ENCODE data around the gene ARHGAP10. TPM values are rescaled to one million over a fixed set of nuclear protein-coding genes. Genes with fewer than 3 reads are reported as not detected.

ARHGAP10 gene
- polyA plus RNA-seq, 10 donors: 27.5 to 35.9 (median 32.4) TPM

GRCh38 chr4:147844781-147845180 is 112.9 kb downstream of the ARHGAP10 start:
- DNase-seq: no peak

GRCh38 chr4:147846318-147847155 is 114.6 kb downstream of the ARHGAP10 start:
- peak in 1 of 3 donors; percentile 55 for DNase-seq

- DNase-seq: peak in 1 of 3 donors; percentile 64
These were observed 116.1 kb downstream of the ARHGAP10 start for GRCh38 chr4:147847751-147848590.

- DNase-seq: no peak
These were observed 116.7 kb downstream of the ARHGAP10 start for GRCh38 chr4:147848634-147849033.

GRCh38 chr4:147851135-147851534 is 119.2 kb downstream of the ARHGAP10 start:
- no peak for DNase-seq

GRCh38 chr4:147853706-147854105 is 121.8 kb downstream of the ARHGAP10 start:
- DNase-seq: peak in 2 of 3 donors; percentile 57 to 68

GRCh38 chr4:147854154-147854553 is 122.3 kb downstream of the ARHGAP10 start:
- DNase-seq: no peak

GRCh38 chr4:147855571-147856009 is 123.7 kb downstream of the ARHGAP10 start:
- no peak for DNase-seq

- no peak for DNase-seq
These were observed 129.1 kb downstream of the ARHGAP10 start for GRCh38 chr4:147860960-147861359.

- peak in 1 of 3 donors; percentile 38 for DNase-seq
These were observed 130.3 kb downstream of the ARHGAP10 start for GRCh38 chr4:147862043-147862692.

- peak in 1 of 3 donors; percentile 51 for DNase-seq
These were observed 131.3 kb downstream of the ARHGAP10 start for GRCh38 chr4:147863111-147863747.

- peak in 1 of 3 donors; percentile 51 for DNase-seq
These were observed 132.1 kb downstream of the ARHGAP10 start for GRCh38 chr4:147863808-147864472.

GRCh38 chr4:147864607-147865006 is 132.7 kb downstream of the ARHGAP10 start:
- DNase-seq: peak in 1 of 3 donors; percentile 67

GRCh38 chr4:147865926-147866325 is 134.0 kb downstream of the ARHGAP10 start:
- no peak for DNase-seq

GRCh38 chr4:147866532-147867271 is 134.8 kb downstream of the ARHGAP10 start:
- peak; percentile 92 to 95 (median 94) for DNase-seq

GRCh38 chr4:147874109-147874508 is 142.2 kb downstream of the ARHGAP10 start:
- no peak for DNase-seq

- no peak for DNase-seq
These were observed 145.5 kb downstream of the ARHGAP10 start for GRCh38 chr4:147877308-147877771.

GRCh38 chr4:147879676-147880075 is 147.8 kb downstream of the ARHGAP10 start:
- DNase-seq: no peak

- DNase-seq: no peak
These were observed 148.6 kb downstream of the ARHGAP10 start for GRCh38 chr4:147880511-147880910.

- no peak for DNase-seq
These were observed 152.6 kb downstream of the ARHGAP10 start for GRCh38 chr4:147884536-147884935.

Data from muscle of back (tissue), 11 donors.